HepG2 (cell line): ENCODE results near the gene FGFR3. TPM values are rescaled to one million over a fixed set of nuclear protein-coding genes. Genes with fewer than 3 reads are reported as not detected.

Source experiments
- ATF7-NPFF ChIP-seq: sonication (generic); formaldehyde crosslinking; IDR thresholded peaks from 2 replicates; pipeline ENCODE4 v1.8.1; 2023; ENCODE audit warnings: mild to moderate bottlenecking, low read depth, missing genetic modification reagents, moderate library complexity
- BCL3 ChIP-seq: sonication (generic); formaldehyde crosslinking; IDR thresholded peaks from 2 replicates; pipeline ENCODE4 v1.5.1; 2020; ENCODE audit warnings: mild to moderate bottlenecking, missing genetic modification reagents, moderate library complexity
- CREB1 ChIP-seq, 2 experiments: fragments of 450-650 bp in 1 of 2; IDR thresholded peaks; 2 replicates each; pipeline ENCODE4 v1.6.1; 2016 to 2017; ENCODE audit warnings: control low read depth in 1 of 2, mild to moderate bottlenecking in 1 of 2, missing compliant biosample characterization in 1 of 2, missing genetic modification characterization in 1 of 2
- IRF9 ChIP-seq: sonication (generic); formaldehyde crosslinking; IDR thresholded peaks from 2 replicates; pipeline ENCODE4 v1.8.0; 2022; ENCODE audit warnings: missing genetic modification reagents, mild to moderate bottlenecking, borderline replicate concordance
- ISL2 ChIP-seq: sonication (generic); formaldehyde crosslinking; IDR thresholded peaks from 2 replicates; pipeline ENCODE4 v1.5.0; 2020; ENCODE audit warnings: missing genetic modification reagents
- KLF16 ChIP-seq, 2 experiments: sonication (generic) in 1 of 2; formaldehyde crosslinking in 1 of 2; IDR thresholded peaks; 2 replicates each; pipeline versions ENCODE4 v1.6.1 to v1.8.0; 2016 to 2023; ENCODE audit warnings: missing genetic modification reagents in 2 of 2, missing compliant biosample characterization in 1 of 2
- PCBP1 ChIP-seq: fragments of 200-400 bp; formaldehyde crosslinking; IDR thresholded peaks from 2 replicates; pipeline ENCODE4 v1.6.1; 2017; ENCODE audit warnings: mild to moderate bottlenecking, low read depth, low read length, borderline replicate concordance
- PRMT3 ChIP-seq: sonication (generic); formaldehyde crosslinking; IDR thresholded peaks from 2 replicates; pipeline ENCODE4 v1.8.1; 2022; ENCODE audit warnings: low read depth, mild to moderate bottlenecking, moderate library complexity, missing genetic modification reagents, borderline replicate concordance
- RNF2 ChIP-seq: fragments of 450-650 bp; conservative IDR thresholded peaks from 2 replicates; pipeline ENCODE4 v1.6.1; 2016; ENCODE audit warnings: low read depth
- RORA ChIP-seq: sonication (generic); formaldehyde crosslinking; IDR thresholded peaks from 2 replicates; pipeline ENCODE4 v1.5.0; 2020; ENCODE audit warnings: mild to moderate bottlenecking, missing genetic modification reagents, moderate library complexity
- SNAPC2 ChIP-seq: sonication (generic); formaldehyde crosslinking; IDR thresholded peaks from 2 replicates; pipeline ENCODE4 v1.8.1; 2022; ENCODE audit warnings: mild to moderate bottlenecking, missing genetic modification reagents
- SYNCRIP ChIP-seq: fragments of 200-400 bp; formaldehyde crosslinking; IDR thresholded peaks from 2 replicates; pipeline ENCODE4 v1.6.1; 2018; ENCODE audit warnings: mild to moderate bottlenecking, low read depth, low read length; ENCODE audit not compliant: insufficient read depth
- TFDP1 ChIP-seq: IDR thresholded peaks from 2 replicates; pipeline ENCODE4 v1.6.1; 2016; ENCODE audit warnings: missing compliant biosample characterization, missing genetic modification reagents, borderline replicate concordance
- ZBTB44 ChIP-seq: sonication (generic); formaldehyde crosslinking; IDR thresholded peaks from 2 replicates; pipeline ENCODE4 v1.4.0; 2020; ENCODE audit warnings: missing genetic modification reagents
- ZMAT3 ChIP-seq: sonication (generic); formaldehyde crosslinking; conservative IDR thresholded peaks from 2 replicates; pipeline ENCODE4 v1.7.0; 2021; ENCODE audit warnings: missing genetic modification reagents
- ZNF224 ChIP-seq: sonication (generic); formaldehyde crosslinking; IDR thresholded peaks from 2 replicates; pipeline ENCODE4 v1.5.0; 2020; ENCODE audit warnings: mild to moderate bottlenecking, missing genetic modification reagents
- ZNF292 ChIP-seq: sonication (generic); formaldehyde crosslinking; IDR thresholded peaks from 2 replicates; pipeline ENCODE4 v1.8.1; 2022; ENCODE audit warnings: mild to moderate bottlenecking, low read depth, missing genetic modification reagents, borderline replicate concordance
- ZNF510 ChIP-seq: sonication (generic); formaldehyde crosslinking; IDR thresholded peaks from 2 replicates; pipeline ENCODE4 v1.4.0; 2020; ENCODE audit warnings: low read depth, mild to moderate bottlenecking, missing genetic modification reagents
- ZNF616 ChIP-seq: sonication (generic); formaldehyde crosslinking; IDR thresholded peaks from 2 replicates; pipeline ENCODE4 v1.5.0; 2020; ENCODE audit warnings: low read depth, mild to moderate bottlenecking, missing genetic modification reagents
- ZNF724P ChIP-seq: sonication (generic); formaldehyde crosslinking; IDR thresholded peaks from 2 replicates; pipeline ENCODE4 v1.8.0; 2022; ENCODE audit warnings: missing genetic modification reagents, borderline replicate concordance
- ZNF740 ChIP-seq: sonication (generic); formaldehyde crosslinking; IDR thresholded peaks from 2 replicates; pipeline ENCODE4 v1.4.0; 2020; ENCODE audit warnings: missing genetic modification reagents
- ZNF775 ChIP-seq: sonication (generic); formaldehyde crosslinking; IDR thresholded peaks from 2 replicates; pipeline ENCODE4 v1.4.0; 2020; ENCODE audit warnings: missing genetic modification reagents, mild to moderate bottlenecking, moderate library complexity, borderline replicate concordance
- ZNF782 ChIP-seq: sonication (generic); formaldehyde crosslinking; IDR thresholded peaks from 2 replicates; pipeline ENCODE4 v1.4.0; 2020; ENCODE audit warnings: missing genetic modification reagents, mild to moderate bottlenecking, borderline replicate concordance
- polyA plus RNA-seq, 8 experiments: library from polyadenylated mRNA; depleted of rRNA in 3 of 8; stranded (reverse) in 7 of 8; unstranded in 1 of 8; fragments of >200 nt; fragmentation: Illumina TruSeq in 4 of 8; extraction: Trizol in 4 of 8; gene quantifications; 2 replicates each; pipeline versions ENCODE4 v1.2.1 to v1.2.3, GENCODE V29; 2011 to 2016; ENCODE audit warnings: low read depth in 4 of 8, missing spikeins in 1 of 8, mixed read lengths in 1 of 8; ENCODE audit not compliant: insufficient read depth in 1 of 8
- total RNA-seq, 5 experiments: library from RNA; depleted of rRNA; stranded (reverse); fragments of >200 nt; fragmentation: Illumina TruSeq; extraction: Trizol; gene quantifications; 2 replicates each; pipeline ENCODE4 v1.2.3, GENCODE V29; 2016; ENCODE audit warnings: low read depth in 1 of 5

Gene FGFR3
- total and polyA plus RNA-seq, 2 of the 13 experiments (the other 11 are each of a cell fraction or from before 2014, with no cell fraction given) = 103 to 109 TPM

GRCh38 chr4:1776521-1777161 lies 16.5 kb upstream of the FGFR3 start (continued):
- peak; percentile 47; the same call in 1 of the 2 replicates for TF ChIP-seq TFDP1
- 0 out of 2 replicates have a peak, but pooled peaks have one; percentile 29 for TF ChIP-seq SNAPC2
- peak; percentile 95 for TF ChIP-seq ZNF740 (CRISPR knock-in tag)
- no peak for TF ChIP-seq ZNF775
- no peak for TF ChIP-seq ZNF510 (CRISPR knock-in tag)
- no peak for TF ChIP-seq SYNCRIP
- peak; percentile 65; the same call in 1 of the 2 replicates for TF ChIP-seq ATF7-NPFF
- no peak for TF ChIP-seq PRMT3
- 0 out of 2 replicates have a peak, but pooled peaks have one; percentile 57 for TF ChIP-seq RNF2
- TF ChIP-seq ISL2 (CRISPR knock-in tag) = peak; percentile 39; the same call in 1 of the 2 replicates
- peak in 1 of 2 experiments; percentile 66; a peak in 1 of 4 replicates for TF ChIP-seq KLF16 (CRISPR knock-in tag; IDR thresholded peaks at IDR 0.05)
- no peak; the same call in 1 of the 2 replicates for TF ChIP-seq IRF9 (CRISPR knock-in tag)
- peak; percentile 28; the same call in 1 of the 2 replicates for TF ChIP-seq ZNF224
- TF ChIP-seq ZNF782 (CRISPR knock-in tag) = no peak; the same call in 1 of the 2 replicates
- no peak for TF ChIP-seq ZNF292 (CRISPR knock-in tag)
- TF ChIP-seq ZMAT3 (CRISPR knock-in tag) = peak; percentile 40; the same call in 1 of the 2 replicates
- TF ChIP-seq BCL3 (CRISPR knock-in tag) = peak; percentile 60; the same call in 1 of the 2 replicates
- TF ChIP-seq PCBP1 = no peak
- TF ChIP-seq ZNF616 (CRISPR knock-in tag) = peak; percentile 61; the same call in 1 of the 2 replicates
- no peak for TF ChIP-seq CREB1 (IDR thresholded peaks at IDR 0.05)
- TF ChIP-seq CREB1 (CRISPR knock-in tag; IDR thresholded peaks at IDR 0.05) = no peak
- no peak for TF ChIP-seq RORA
- TF ChIP-seq ZBTB44 (CRISPR knock-in tag) = no peak; the same call in 1 of the 2 replicates
- no peak for TF ChIP-seq ZNF724P (CRISPR knock-in tag)
